Amygdala (tissue), 56 donors: ENCODE measurements around the gene FPR1.

Experiments
- DNase-seq, 56 donors: peaks; one replicate each; lab custom pipeline; 2025; lab: John Stamatoyannopoulos, UW

The FPR1 gene

GRCh38 chr19:51751655-51752054 is at the start of gene FPR1:
TSS of gene FPR1 (minus strand) at chr19:51751878. CDS start at chr19:51746994, 4,884 bp downstream.
- DNase-seq: peak in 5 of 56 donors; percentile 3 to 43 (median 5)

GRCh38 chr19:51800473-51801244 is 49.0 kb upstream of the FPR1 start:
- no peak for DNase-seq

GRCh38 chr19:51799774-51800472 is 48.2 kb upstream of the FPR1 start:
- no peak for DNase-seq

- peak in 46 of 56 donors; percentile 2 to 76 (median 44) for DNase-seq
Measured at GRCh38 chr19:51799034-51799773, 47.5 kb upstream of the FPR1 start.

- DNase-seq: no peak
Measured at GRCh38 chr19:51798062-51798461, 46.4 kb upstream of the FPR1 start.

- no peak for DNase-seq
Measured at GRCh38 chr19:51797480-51797879, 45.8 kb upstream of the FPR1 start.

GRCh38 chr19:51796195-51796679 is 44.6 kb upstream of the FPR1 start:
- peak in 1 of 56 donors; percentile 17 for DNase-seq

- no peak for DNase-seq
Measured at GRCh38 chr19:51794885-51795490, 43.3 kb upstream of the FPR1 start, which contains the start of gene FPR3. TSS of gene FPR3 (plus strand) at chr19:51795157. CDS start at chr19:51823749, 28,592 bp downstream.

- no peak for DNase-seq
Measured at GRCh38 chr19:51793994-51794393, 42.3 kb upstream of the FPR1 start.

GRCh38 chr19:51792932-51793331 is 41.3 kb upstream of the FPR1 start:
- no peak for DNase-seq

- DNase-seq: no peak
Measured at GRCh38 chr19:51789061-51789795, 37.5 kb upstream of the FPR1 start.

- DNase-seq: no peak
Measured at GRCh38 chr19:51788029-51788428, 36.4 kb upstream of the FPR1 start.

GRCh38 chr19:51786646-51787494 is 35.2 kb upstream of the FPR1 start:
- peak in 1 of 56 donors; percentile 8 for DNase-seq

- peak in 17 of 56 donors; percentile 1 to 57 (median 5) for DNase-seq
Measured at GRCh38 chr19:51784922-51785690, 33.4 kb upstream of the FPR1 start.

GRCh38 chr19:51784109-51784785 is 32.6 kb upstream of the FPR1 start:
- DNase-seq: no peak

GRCh38 chr19:51783372-51783771 is 31.7 kb upstream of the FPR1 start:
- DNase-seq: no peak

- DNase-seq: no peak
Measured at GRCh38 chr19:51781999-51782398, 30.3 kb upstream of the FPR1 start.
